Liver (tissue), 9 donors: Measurements from ENCODE around the gene STAT1. TPM values are rescaled to one million over a fixed set of nuclear protein-coding genes. Genes with fewer than 3 reads are reported as not detected.

Experiments
- DNase-seq: peaks from one replicate; pipeline ENCODE4 v3.0.0-alpha.2; 2017; ENCODE audit warnings: low spot score
- H3K27ac ChIP-seq, 2 donors: one replicate each; pipeline ENCODE4 v1.7.0; 2013; ENCODE audit warnings: inconsistent platforms in 2 of 2, low read length in 2 of 2, control low read depth in 1 of 2, low read depth in 1 of 2, mild to moderate bottlenecking in 1 of 2
- H3K27me3 ChIP-seq, 4 donors: one replicate each; pipeline versions ENCODE4 v1.6.1 to v1.7.0; 2013; ENCODE audit warnings: low read length in 3 of 4, inconsistent platforms in 1 of 4, mild to moderate bottlenecking in 1 of 4, moderate library complexity in 1 of 4; ENCODE audit not compliant: control insufficient read depth in 4 of 4, insufficient read depth in 4 of 4
- H3K36me3 ChIP-seq, 4 donors: one replicate each; pipeline versions ENCODE4 v1.6.1 to v1.7.0; 2013; ENCODE audit warnings: low read length in 3 of 4, mild to moderate bottlenecking in 3 of 4, low read depth in 1 of 4, moderate library complexity in 1 of 4; ENCODE audit not compliant: control insufficient read depth in 4 of 4, insufficient read depth in 3 of 4
- H3K4me1 ChIP-seq, 4 donors: one replicate each; pipeline versions ENCODE4 v1.6.1 to v1.7.0; 2013; ENCODE audit warnings: low read length in 3 of 4, mild to moderate bottlenecking in 3 of 4, moderate library complexity in 1 of 4; ENCODE audit not compliant: control insufficient read depth in 4 of 4, insufficient read depth in 4 of 4
- H3K4me3 ChIP-seq, 3 donors: one replicate each; pipeline versions ENCODE4 v1.6.1 to v1.7.0; 2013; ENCODE audit warnings: low read length in 3 of 3, control low read depth in 1 of 3, low read depth in 1 of 3, mild to moderate bottlenecking in 1 of 3
- H3K9ac ChIP-seq, 2 donors: one replicate each; pipeline ENCODE4 v1.7.0; 2013; ENCODE audit warnings: low read length in 2 of 2, mild to moderate bottlenecking in 2 of 2, moderate library complexity in 2 of 2, control low read depth in 1 of 2, low read depth in 1 of 2
- H3K9me3 ChIP-seq, 4 donors: one replicate each; pipeline versions ENCODE4 v1.6.1 to v1.7.0; 2013; ENCODE audit warnings: low read length in 3 of 4; ENCODE audit not compliant: control insufficient read depth in 4 of 4
- EGR1 ChIP-seq, 2 donors: IDR thresholded peaks; 2 replicates each; pipeline ENCODE4 v1.6.1; 2016 to 2018; ENCODE audit warnings: antibody characterized with exemption in 2 of 2, low read depth in 2 of 2
- FOXA1 ChIP-seq: IDR thresholded peaks from 2 replicates; pipeline ENCODE4 v1.6.1; 2016; ENCODE audit warnings: antibody characterized with exemption
- FOXA2 ChIP-seq: IDR thresholded peaks from 2 replicates; pipeline ENCODE4 v1.6.1; 2016; ENCODE audit warnings: antibody characterized with exemption
- HNF4A ChIP-seq, 2 donors: conservative IDR thresholded peaks; 2 replicates each; pipeline ENCODE4 v1.6.1; 2016; ENCODE audit warnings: antibody characterized with exemption in 2 of 2, mild to moderate bottlenecking in 2 of 2
- HNF4G ChIP-seq: IDR thresholded peaks from 2 replicates; pipeline ENCODE4 v1.6.1; 2016; ENCODE audit warnings: antibody characterized with exemption
- JUND ChIP-seq, 2 donors: IDR thresholded peaks; 2 replicates each; pipeline ENCODE4 v1.6.1; 2016; ENCODE audit warnings: antibody characterized with exemption in 2 of 2
- NR2F2 ChIP-seq: IDR thresholded peaks from 2 replicates; pipeline ENCODE4 v1.6.1; 2016; ENCODE audit warnings: antibody characterized with exemption
- RAD21 ChIP-seq, 2 donors: IDR thresholded peaks; 2 replicates each; pipeline ENCODE4 v1.6.1; 2016; ENCODE audit warnings: antibody characterized with exemption in 2 of 2, mild to moderate bottlenecking in 2 of 2
- REST ChIP-seq: IDR thresholded peaks from 2 replicates; pipeline ENCODE4 v1.6.1; 2016; ENCODE audit warnings: antibody characterized with exemption, mild to moderate bottlenecking
- RXRA ChIP-seq, 2 donors: IDR thresholded peaks; 2 replicates each; pipeline ENCODE4 v1.6.1; 2017 to 2018; ENCODE audit warnings: antibody characterized with exemption in 2 of 2, mild to moderate bottlenecking in 1 of 2
- SP1 ChIP-seq: IDR thresholded peaks from 2 replicates; pipeline ENCODE4 v1.6.1; 2018; ENCODE audit warnings: antibody characterized with exemption, mild to moderate bottlenecking
- TAF1 ChIP-seq: conservative IDR thresholded peaks from 2 replicates; pipeline ENCODE4 v1.6.1; 2016; ENCODE audit warnings: antibody characterized with exemption, mild to moderate bottlenecking
- YY1 ChIP-seq: IDR thresholded peaks from 2 replicates; pipeline ENCODE4 v1.6.1; 2016; ENCODE audit warnings: antibody characterized with exemption, mild to moderate bottlenecking
- ZBTB33 ChIP-seq: IDR thresholded peaks from 2 replicates; pipeline ENCODE4 v1.6.1; 2016; ENCODE audit warnings: antibody characterized with exemption
- WGBS: extraction: QIAGEN DNeasy Blood & Tissue Kit; methylation state at CpG from one replicate; pipeline ENCODE4 v1.1.7; 2013; 5-methylcytosine and 5-hydroxymethylcytosine counted together
- polyA plus RNA-seq, 2 donors: library from polyadenylated mRNA; stranded (reverse) in 1 of 2; unstranded in 1 of 2; fragments of 200-250 nt in 1 of 2; fragments of >200 nt in 1 of 2; fragmentation: Nextera tagmentation in 1 of 2; extraction: Ambion mirVana in 1 of 2; gene quantifications; one replicate each; pipeline versions ENCODE4 v1.2.1 to v1.2.3, GENCODE V29; 2013 to 2015
- total RNA-seq, 2 donors: library from RNA; depleted of rRNA; stranded (reverse); fragments of >200 nt; gene quantifications; one replicate each; pipeline ENCODE4 v1.2.3, GENCODE V29; 2014
- TF ChIP-seq, protein P1 (sequence below): IDR thresholded peaks from 2 replicates; pipeline ENCODE4 v1.6.1; 2016; ENCODE audit warnings: antibody characterized with exemption
- TF ChIP-seq, protein P2 (sequence below): fragments of 150-350 bp; IDR thresholded peaks from 2 replicates; pipeline ENCODE4 v1.5.1; 2017; ENCODE audit warnings: improper control_type of control experiment, low read depth, low read length; ENCODE audit not compliant: missing input control
- donor health status: healthy.
- donor health status: healthy.
- donor health status: healthy.
- donor health status: healthy.
- donor health status: healthy.

STAT1 gene
- total and polyA plus RNA-seq, 4 donors: 26.2 to 78.7 (median 45.6) TPM

GRCh38 chr2:190978389-190979053, 35.5 kb downstream of the STAT1 start (continued):
- TF ChIP-seq, protein P1, sequence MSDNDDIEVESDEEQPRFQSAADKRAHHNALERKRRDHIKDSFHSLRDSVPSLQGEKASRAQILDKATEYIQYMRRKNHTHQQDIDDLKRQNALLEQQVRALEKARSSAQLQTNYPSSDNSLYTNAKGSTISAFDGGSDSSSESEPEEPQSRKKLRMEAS: no peak
- no peak for TF ChIP-seq YY1

DNA sequence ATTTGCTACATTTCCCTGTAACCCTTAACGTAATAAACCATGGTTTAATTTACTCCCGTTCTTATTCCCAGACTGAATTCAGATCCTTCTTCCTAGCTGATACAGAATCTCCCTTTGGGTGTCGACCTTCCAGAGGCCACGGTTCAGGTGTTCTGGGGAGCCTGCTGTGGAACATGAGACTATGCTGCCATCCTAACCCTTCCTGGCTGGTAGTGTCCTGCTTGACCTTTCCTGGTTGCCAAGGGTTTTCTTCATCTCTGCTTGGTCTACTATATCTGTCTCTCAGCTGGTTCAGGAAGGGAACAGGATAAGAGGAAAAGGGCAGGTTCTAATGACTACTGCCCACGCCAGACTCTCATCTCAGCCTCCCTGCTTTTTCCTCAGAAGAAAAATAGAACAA, 36.5 kb downstream of the STAT1 start:
- 93% methylated on average over 5 of the region's 5 CpGs for WGBS
- Histone ChIP-seq H3K9me3 (no peaks in the 10 kb centered on the region), H3K27ac (no peak overlapping the region), H3K9ac (no peak overlapping the region), H3K27me3 (no peaks in the 10 kb centered on the region), H3K4me3 (no peak overlapping the region), H3K36me3 (peaks cover 22 to 98% (median 90%) of the 10 kb centered on the region in 4 donors), H3K4me1 (no peaks in the 10 kb centered on the region)
- TF ChIP-seq RAD21 (IDR thresholded peaks at IDR 0.05): no peak
- no peak for DNase-seq

GRCh38 chr2:190976521-190976920, 37.5 kb downstream of the STAT1 start:
- no peak overlapping the region for H3K9ac ChIP-seq
- H3K27ac ChIP-seq: no peak overlapping the region
- WGBS: 96% methylated on average over 2 of the region's 2 CpGs
- H3K36me3 ChIP-seq: peaks cover 20 to 96% (median 89%) of the 10 kb centered on the region in 4 donors
- DNase-seq: no peak
- no peak overlapping the region for H3K4me3 ChIP-seq
- H3K4me1 ChIP-seq: no peaks in the 10 kb centered on the region
- H3K27me3 ChIP-seq: no peaks in the 10 kb centered on the region
- TF ChIP-seq, protein P2, sequence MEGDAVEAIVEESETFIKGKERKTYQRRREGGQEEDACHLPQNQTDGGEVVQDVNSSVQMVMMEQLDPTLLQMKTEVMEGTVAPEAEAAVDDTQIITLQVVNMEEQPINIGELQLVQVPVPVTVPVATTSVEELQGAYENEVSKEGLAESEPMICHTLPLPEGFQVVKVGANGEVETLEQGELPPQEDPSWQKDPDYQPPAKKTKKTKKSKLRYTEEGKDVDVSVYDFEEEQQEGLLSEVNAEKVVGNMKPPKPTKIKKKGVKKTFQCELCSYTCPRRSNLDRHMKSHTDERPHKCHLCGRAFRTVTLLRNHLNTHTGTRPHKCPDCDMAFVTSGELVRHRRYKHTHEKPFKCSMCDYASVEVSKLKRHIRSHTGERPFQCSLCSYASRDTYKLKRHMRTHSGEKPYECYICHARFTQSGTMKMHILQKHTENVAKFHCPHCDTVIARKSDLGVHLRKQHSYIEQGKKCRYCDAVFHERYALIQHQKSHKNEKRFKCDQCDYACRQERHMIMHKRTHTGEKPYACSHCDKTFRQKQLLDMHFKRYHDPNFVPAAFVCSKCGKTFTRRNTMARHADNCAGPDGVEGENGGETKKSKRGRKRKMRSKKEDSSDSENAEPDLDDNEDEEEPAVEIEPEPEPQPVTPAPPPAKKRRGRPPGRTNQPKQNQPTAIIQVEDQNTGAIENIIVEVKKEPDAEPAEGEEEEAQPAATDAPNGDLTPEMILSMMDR: no peak
- TF ChIP-seq SP1: no peak
- no peak for TF ChIP-seq FOXA2
- no peak for TF ChIP-seq RAD21 (IDR thresholded peaks at IDR 0.05)
- TF ChIP-seq, protein P1: no peak
- TF ChIP-seq YY1: no peak
- TF ChIP-seq EGR1 (IDR thresholded peaks at IDR 0.05; ENCODE audit: low read depth in 2 of 2): no peak
- TF ChIP-seq HNF4A (conservative IDR thresholded peaks at IDR 0.05): no peak
- TF ChIP-seq JUND (IDR thresholded peaks at IDR 0.05): no peak
- TF ChIP-seq TAF1: no peak
- TF ChIP-seq RXRA (IDR thresholded peaks at IDR 0.05): no peak
- H3K9me3 ChIP-seq: no peaks in the 10 kb centered on the region

- Histone ChIP-seq H3K9me3 (no peaks in the 10 kb centered on the region), H3K4me3 (no peak overlapping the region), H3K4me1 (no peaks in the 10 kb centered on the region), H3K27me3 (no peaks in the 10 kb centered on the region), H3K9ac (no peak overlapping the region), H3K27ac (no peak overlapping the region), H3K36me3 (peaks cover 18 to 96% (median 88%) of the 10 kb centered on the region in 4 donors)
- 93% methylated on average over 12 of the region's 12 CpGs for WGBS
- DNase-seq: no peak
- TF ChIP-seq RXRA (IDR thresholded peaks at IDR 0.05): no peak
- TF ChIP-seq JUND (IDR thresholded peaks at IDR 0.05): no peak
- no peak for TF ChIP-seq ZBTB33
- no peak for TF ChIP-seq NR2F2
- TF ChIP-seq YY1: no peak
- no peak for TF ChIP-seq RAD21 (IDR thresholded peaks at IDR 0.05)
- no peak for TF ChIP-seq HNF4G
- no peak for TF ChIP-seq FOXA1
- TF ChIP-seq EGR1 (IDR thresholded peaks at IDR 0.05; ENCODE audit: low read depth in 2 of 2): no peak
- TF ChIP-seq REST: no peak
- no peak for TF ChIP-seq SP1
- TF ChIP-seq HNF4A (conservative IDR thresholded peaks at IDR 0.05): no peak
These were observed 39.2 kb downstream of the STAT1 start for GRCh38 chr2:190974629-190975361.
